GM13976 (cell line): ENCODE results near the gene GDI2.
"Not testable (repeated sequence)": the region's sequence is repeated elsewhere in the genome, so short reads cannot be mapped to it uniquely, and the experiment has no call there.

Source experiments
- DNase-seq: peaks from one replicate; pipeline ENCODE4 v3.0.0; 2012; ENCODE audit warnings: low spot score
- CTCF ChIP-seq: IDR thresholded peaks from 2 replicates; pipeline ENCODE4 v1.5.1; 2012; ENCODE audit warnings: borderline replicate concordance, mild to moderate bottlenecking; ENCODE audit not compliant: insufficient read depth; ENCODE audit errors: extremely low read depth, missing control alignments, control extremely low read depth
- in situ Hi-C: fragments of 300-500 bp; cut with MboI; formaldehyde crosslinking; loops from one replicate; pipeline ENCODE4 v1.12.0; 2022; ENCODE audit warnings: low sequenced_read_pairs, mixed read lengths, inconsistent platforms; ENCODE audit not compliant: unreplicated experiment

Gene GDI2

GRCh38 chr10:5854131-5854475 lies 40.9 kb upstream of the GDI2 start:
- no peak for DNase-seq
- no peak for TF ChIP-seq CTCF
- in situ Hi-C loops = no loop called here

- DNase-seq, in situ Hi-C loops: not testable (repeated sequence)
These were observed 33.4 kb upstream of the GDI2 start for GRCh38 chr10:5846667-5847066.

GRCh38 chr10:5844345-5845055 lies 31.3 kb upstream of the GDI2 start:
- TF ChIP-seq CTCF = no peak
- no peak for DNase-seq
- in situ Hi-C loops = no loop called here

- no peak for DNase-seq
- in situ Hi-C loops = no loop called here
- no peak for TF ChIP-seq CTCF
These were observed 30.6 kb upstream of the GDI2 start for GRCh38 chr10:5843686-5844344.

GRCh38 chr10:5841965-5842364 lies 28.7 kb upstream of the GDI2 start:
- in situ Hi-C loops = no loop called here
- TF ChIP-seq CTCF = no peak
- no peak for DNase-seq

- TF ChIP-seq CTCF = no peak
- peak; percentile 85 for DNase-seq
- in situ Hi-C loops = no loop called here
These were observed 27.4 kb upstream of the GDI2 start for GRCh38 chr10:5840314-5841307.

- in situ Hi-C loops = not testable (repeated sequence)
These were observed 22.9 kb upstream of the GDI2 start for GRCh38 chr10:5836181-5836580.

More at GRCh38 chr10:5836181-5836580, 22.9 kb upstream of the GDI2 start:
- DNase-seq = not testable (repeated sequence)
